ENCODE measurements around the gene TTL. TPM values are rescaled to one million over a fixed set of nuclear protein-coding genes. Genes with fewer than 3 reads are reported as not detected.

Gene TTL
- polyA plus RNA-seq, 1 of the 3 experiments (the other 2 are of a cell fraction): 15.4 TPM

DNA sequence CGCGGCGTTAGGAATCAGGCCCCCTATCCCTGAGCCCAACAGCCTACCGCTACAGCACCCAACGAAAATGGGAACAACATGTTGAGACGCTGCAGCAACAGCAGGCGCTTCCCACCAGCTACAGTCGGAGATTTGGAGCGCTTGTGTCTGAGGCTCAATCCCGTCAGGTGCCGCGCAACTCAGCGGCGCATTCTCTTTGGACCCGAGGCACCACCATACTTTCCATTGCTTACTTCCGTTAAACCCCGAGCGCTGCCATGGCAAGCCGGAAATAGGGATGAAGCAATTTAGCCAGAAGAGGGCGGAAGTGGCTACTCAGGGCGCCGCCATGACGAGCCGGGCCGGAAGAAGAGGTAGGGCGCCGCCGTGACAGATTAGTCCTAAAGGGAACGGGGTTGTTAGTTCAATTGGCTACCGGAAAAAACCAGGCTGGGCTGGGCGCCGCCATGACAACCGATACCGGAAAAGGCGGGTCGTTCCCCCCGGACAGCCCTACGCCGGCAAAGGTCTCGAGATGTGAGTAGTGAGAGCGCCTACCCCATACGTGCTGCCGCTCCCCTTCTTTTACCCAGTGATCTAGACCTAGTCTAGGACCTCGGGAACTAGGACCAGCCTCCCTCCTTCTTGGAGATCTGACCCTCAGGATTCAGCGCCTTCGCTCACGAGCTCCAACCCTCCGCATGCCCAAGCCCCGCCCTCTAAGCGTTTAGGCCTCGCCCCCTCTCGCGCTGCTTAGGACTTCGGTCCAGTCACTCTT, 102.4 kb downstream of the TTL start, which contains the start of gene CHCHD5 (continued):
- TF ChIP-seq NRF1 (IDR thresholded peaks at IDR 0.05; ENCODE audit: low read depth, low read length) (peak; percentile 40), MEF2A (IDR thresholded peaks at IDR 0.05; ENCODE audit: borderline replicate concordance, low read depth) (no peak), SIN3A (IDR thresholded peaks at IDR 0.05; ENCODE audit: borderline replicate concordance, low read depth, low read length) (peak; percentile 84; the same call in 1 of the 2 replicates), GABPA (IDR thresholded peaks at IDR 0.05; ENCODE audit: low read depth) (peak; percentile 95), EP300 (IDR thresholded peaks at IDR 0.05; ENCODE audit: borderline replicate concordance in 1 of 2, low read depth in 1 of 2, low read length in 1 of 2) (no peak; a peak in 1 of 4 replicates), GATA2 (CRISPR knock-in tag; IDR thresholded peaks at IDR 0.05) (no peak), ELF1 (IDR thresholded peaks at IDR 0.05) (peak; percentile 100), YY1 (IDR thresholded peaks at IDR 0.05; ENCODE audit: low read depth) (peak; percentile 99), NFIC (IDR thresholded peaks at IDR 0.05; ENCODE audit: borderline replicate concordance) (no peak), SMC3 (IDR thresholded peaks at IDR 0.05; ENCODE audit: low read depth, low read length) (no peak), FOXJ3 (CRISPR knock-in tag; IDR thresholded peaks at IDR 0.05) (no peak)
- TF ChIP-seq, protein P1, sequence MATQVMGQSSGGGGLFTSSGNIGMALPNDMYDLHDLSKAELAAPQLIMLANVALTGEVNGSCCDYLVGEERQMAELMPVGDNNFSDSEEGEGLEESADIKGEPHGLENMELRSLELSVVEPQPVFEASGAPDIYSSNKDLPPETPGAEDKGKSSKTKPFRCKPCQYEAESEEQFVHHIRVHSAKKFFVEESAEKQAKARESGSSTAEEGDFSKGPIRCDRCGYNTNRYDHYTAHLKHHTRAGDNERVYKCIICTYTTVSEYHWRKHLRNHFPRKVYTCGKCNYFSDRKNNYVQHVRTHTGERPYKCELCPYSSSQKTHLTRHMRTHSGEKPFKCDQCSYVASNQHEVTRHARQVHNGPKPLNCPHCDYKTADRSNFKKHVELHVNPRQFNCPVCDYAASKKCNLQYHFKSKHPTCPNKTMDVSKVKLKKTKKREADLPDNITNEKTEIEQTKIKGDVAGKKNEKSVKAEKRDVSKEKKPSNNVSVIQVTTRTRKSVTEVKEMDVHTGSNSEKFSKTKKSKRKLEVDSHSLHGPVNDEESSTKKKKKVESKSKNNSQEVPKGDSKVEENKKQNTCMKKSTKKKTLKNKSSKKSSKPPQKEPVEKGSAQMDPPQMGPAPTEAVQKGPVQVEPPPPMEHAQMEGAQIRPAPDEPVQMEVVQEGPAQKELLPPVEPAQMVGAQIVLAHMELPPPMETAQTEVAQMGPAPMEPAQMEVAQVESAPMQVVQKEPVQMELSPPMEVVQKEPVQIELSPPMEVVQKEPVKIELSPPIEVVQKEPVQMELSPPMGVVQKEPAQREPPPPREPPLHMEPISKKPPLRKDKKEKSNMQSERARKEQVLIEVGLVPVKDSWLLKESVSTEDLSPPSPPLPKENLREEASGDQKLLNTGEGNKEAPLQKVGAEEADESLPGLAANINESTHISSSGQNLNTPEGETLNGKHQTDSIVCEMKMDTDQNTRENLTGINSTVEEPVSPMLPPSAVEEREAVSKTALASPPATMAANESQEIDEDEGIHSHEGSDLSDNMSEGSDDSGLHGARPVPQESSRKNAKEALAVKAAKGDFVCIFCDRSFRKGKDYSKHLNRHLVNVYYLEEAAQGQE (IDR thresholded peaks at IDR 0.05; ENCODE audit: low read depth, low read length): 0 out of 2 replicates have a peak, but pooled peaks have one; percentile 56
- TF ChIP-seq, protein P2, sequence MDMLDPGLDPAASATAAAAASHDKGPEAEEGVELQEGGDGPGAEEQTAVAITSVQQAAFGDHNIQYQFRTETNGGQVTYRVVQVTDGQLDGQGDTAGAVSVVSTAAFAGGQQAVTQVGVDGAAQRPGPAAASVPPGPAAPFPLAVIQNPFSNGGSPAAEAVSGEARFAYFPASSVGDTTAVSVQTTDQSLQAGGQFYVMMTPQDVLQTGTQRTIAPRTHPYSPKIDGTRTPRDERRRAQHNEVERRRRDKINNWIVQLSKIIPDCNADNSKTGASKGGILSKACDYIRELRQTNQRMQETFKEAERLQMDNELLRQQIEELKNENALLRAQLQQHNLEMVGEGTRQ (IDR thresholded peaks at IDR 0.05; ENCODE audit: borderline replicate concordance, low read depth, low read length): no peak
- TF ChIP-seq, protein P3, sequence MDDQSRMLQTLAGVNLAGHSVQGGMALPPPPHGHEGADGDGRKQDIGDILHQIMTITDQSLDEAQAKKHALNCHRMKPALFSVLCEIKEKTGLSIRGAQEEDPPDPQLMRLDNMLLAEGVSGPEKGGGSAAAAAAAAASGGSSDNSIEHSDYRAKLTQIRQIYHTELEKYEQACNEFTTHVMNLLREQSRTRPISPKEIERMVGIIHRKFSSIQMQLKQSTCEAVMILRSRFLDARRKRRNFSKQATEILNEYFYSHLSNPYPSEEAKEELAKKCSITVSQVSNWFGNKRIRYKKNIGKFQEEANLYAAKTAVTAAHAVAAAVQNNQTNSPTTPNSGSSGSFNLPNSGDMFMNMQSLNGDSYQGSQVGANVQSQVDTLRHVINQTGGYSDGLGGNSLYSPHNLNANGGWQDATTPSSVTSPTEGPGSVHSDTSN (IDR thresholded peaks at IDR 0.05): peak; percentile 70
- TF ChIP-seq, protein P4, sequence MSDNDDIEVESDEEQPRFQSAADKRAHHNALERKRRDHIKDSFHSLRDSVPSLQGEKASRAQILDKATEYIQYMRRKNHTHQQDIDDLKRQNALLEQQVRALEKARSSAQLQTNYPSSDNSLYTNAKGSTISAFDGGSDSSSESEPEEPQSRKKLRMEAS (IDR thresholded peaks at IDR 0.05; ENCODE audit: low read depth): peak; percentile 75

Data from SK-N-SH (cell line).